Fibroblast of the conjunctiva (primary cell): ENCODE data around the gene DNAI1.

Experiments
- DNase-seq: peaks from one replicate; pipeline ENCODE4 v3.0.0-alpha.2; 2010; ENCODE audit warnings: low read depth

The DNAI1 gene

DNA sequence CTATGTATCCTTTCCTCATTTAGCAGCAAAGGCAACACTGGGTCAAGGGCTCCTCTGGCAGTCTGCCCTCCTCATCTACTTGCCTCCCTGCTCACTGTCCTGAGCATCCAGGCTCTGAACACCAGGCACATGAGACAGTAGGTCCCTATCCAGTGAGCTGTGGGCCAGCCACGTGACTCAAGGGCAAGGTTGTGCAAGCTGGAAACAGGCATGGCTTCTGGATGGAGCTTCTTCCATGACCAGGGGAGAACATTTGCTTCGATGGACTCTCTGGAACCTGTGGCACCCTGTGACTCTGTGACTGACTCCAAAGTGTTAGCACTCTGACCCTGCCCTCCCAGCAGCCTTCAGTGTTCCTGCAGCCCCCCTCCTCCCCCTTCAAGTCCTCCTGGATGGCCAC lies 33.0 kb downstream of the DNAI1 start:
- no peak for DNase-seq

DNA sequence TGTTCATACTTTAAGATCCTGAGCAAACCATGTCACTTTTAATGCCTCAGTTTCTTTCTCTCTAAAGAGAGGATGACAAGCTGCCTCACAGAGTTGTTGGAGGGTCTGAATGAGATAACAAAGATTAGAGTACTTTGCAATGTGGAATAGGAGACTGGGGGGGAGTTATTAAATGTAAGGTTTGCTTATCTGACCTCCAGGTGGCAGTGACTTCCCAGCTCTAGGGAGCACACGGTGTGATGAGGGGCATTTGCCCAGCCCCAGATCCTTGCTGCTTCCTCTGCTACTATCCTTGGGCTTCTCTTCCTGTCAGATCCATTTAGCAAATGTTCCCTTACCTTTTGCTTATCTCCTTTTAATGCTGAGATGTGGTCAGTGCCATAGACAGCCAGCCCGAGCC lies 33.4 kb downstream of the DNAI1 start:
- DNase-seq = no peak

GRCh38 chr9:34493972-34494535 lies 35.4 kb downstream of the DNAI1 start:
- DNase-seq = no peak

DNA sequence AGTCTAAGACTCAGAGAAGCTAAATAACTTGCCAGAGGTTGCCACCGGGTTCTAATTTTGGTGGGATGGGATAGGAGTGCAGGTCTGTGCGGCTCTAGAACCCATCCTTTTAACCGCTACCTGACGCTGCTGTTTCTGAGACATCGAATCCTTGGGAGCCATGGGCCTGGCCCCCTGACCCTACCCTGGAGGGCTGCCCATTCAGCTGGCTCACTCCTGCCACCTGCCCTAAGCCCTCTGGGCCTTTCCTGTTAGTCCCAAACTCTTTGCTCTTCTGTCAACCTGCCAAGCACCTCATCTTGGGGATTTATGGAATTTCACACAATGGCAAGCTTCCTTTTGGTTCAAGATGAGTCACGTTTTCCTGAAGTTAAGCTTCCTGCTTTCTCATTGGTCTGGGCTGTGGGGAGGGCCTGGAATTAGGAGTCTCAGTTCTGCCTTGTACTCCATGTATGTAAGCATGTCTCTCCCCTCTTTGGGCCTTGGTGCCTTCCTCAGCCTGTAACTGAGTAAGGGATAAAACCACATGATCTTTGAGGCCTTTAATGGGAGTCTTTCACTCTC lies 37.6 kb downstream of the DNAI1 start:
- DNase-seq = no peak

DNA sequence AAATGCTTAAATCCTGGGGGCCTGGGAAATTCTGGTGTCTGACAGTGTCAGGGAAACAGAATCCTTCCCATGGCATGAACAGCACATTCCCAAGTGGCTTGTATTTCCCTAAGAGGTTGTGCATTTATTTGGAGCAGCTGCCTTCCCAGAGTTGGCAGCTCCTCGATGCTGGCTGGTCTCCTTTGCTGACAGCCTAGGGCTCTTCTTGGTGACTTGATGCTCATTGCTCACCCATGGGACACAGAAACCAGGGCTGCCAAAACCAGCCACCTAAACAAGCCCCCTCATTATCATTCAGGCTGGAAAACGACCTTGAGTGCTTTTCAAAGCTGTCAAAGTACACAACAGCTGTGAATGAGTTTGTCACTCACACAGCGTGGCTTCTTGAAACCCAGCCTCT lies 39.9 kb downstream of the DNAI1 start:
- DNase-seq = no peak

GRCh38 chr9:34499076-34499475 lies 40.5 kb downstream of the DNAI1 start:
- DNase-seq = no peak

GRCh38 chr9:34500623-34501267 lies 42.1 kb downstream of the DNAI1 start:
- DNase-seq = peak; percentile 14

- no peak for DNase-seq
Measured at GRCh38 chr9:34501372-34501771, 42.8 kb downstream of the DNAI1 start.

DNA sequence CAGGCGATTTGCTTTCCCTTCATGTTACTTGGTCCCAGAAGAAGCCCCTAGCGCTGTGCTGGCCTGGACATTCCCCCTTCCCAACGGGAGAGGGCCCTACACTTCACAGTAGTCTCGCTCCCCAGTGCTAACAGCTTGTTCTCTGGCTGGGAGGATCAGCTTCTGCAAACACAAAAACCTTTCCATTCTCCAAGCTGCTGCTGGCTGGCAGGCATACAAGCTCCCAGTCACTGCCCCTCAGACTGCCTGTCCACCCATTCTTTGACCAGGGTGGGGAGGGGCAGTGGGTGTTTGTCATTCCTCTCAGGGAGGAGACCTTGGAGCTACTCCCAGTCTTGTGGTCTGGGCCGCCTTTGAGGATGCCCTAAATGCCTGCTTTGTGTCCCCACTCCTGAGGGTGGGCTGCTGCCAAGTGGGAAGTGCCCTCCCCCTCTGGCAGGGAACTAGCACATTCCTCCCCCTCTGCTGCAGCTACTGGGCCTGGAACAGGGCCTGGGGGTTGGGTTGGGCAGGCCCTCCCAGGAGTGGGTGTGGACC lies 43.4 kb downstream of the DNAI1 start:
- peak; percentile 52 for DNase-seq

DNA sequence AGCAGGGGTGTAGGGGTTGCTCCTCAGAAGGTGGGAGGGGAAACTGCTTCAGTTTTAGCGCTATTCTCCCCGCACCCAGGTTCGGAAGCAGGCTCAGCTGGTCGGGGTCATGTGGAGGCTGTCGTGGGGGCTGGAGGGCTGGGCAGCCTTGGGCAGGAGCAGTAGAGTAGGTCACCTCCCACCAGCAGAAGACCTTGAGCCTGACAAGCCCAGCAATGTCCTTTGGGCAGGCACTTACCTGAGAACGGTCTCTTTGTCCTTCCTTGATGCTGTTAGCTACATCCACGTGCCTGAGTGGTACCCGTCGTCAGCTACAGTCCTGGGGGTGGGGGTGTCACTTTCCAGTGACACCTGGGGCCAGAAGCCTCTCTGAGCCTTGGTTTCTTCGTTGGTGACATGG lies 43.9 kb downstream of the DNAI1 start:
- no peak for DNase-seq

DNA sequence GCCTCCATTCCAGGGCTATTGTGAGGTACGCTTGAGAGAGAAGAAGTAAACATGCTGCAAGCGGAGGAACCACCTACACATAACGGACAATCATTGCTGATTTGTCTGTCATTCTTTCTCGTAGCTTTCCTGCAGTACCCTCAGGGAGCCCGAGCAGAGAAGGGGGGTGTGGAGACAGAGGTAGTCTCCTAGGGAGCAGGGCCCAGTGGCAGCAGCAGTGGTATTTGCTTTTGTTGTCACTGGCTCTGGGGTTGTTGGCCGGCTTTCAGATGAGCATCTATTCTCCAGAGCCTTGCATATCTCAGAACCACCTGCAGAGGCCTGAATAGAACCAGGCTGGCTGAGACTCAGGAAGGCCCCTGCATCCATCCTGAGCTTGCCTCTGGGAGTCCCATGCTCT lies 44.3 kb downstream of the DNAI1 start:
- DNase-seq = no peak

- DNase-seq = no peak
Measured at GRCh38 chr9:34503406-34503805, 44.8 kb downstream of the DNAI1 start.

- DNase-seq = no peak
Measured at GRCh38 chr9:34505370-34506120, 46.9 kb downstream of the DNAI1 start.

DNA sequence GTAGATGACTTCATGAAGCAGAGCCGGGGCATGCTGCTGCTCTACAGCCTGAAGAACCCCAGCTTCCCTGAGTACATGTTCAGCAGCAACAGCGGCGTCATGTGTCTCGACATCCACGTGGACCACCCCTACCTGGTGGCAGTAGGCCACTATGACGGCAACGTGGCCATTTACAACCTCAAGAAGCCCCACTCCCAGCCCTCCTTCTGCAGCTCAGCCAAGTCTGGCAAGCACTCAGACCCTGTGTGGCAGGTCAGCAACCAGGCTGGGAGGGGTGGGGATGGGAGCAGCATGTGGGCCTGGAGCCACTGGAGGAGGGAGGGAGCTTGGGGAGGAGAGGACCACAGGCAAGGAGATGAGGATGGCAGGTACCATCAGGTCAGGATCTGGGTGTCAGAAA lies 48.0 kb downstream of the DNAI1 start:
- DNase-seq = no peak

GRCh38 chr9:34507556-34507955 lies 49.0 kb downstream of the DNAI1 start:
- DNase-seq = no peak

DNA sequence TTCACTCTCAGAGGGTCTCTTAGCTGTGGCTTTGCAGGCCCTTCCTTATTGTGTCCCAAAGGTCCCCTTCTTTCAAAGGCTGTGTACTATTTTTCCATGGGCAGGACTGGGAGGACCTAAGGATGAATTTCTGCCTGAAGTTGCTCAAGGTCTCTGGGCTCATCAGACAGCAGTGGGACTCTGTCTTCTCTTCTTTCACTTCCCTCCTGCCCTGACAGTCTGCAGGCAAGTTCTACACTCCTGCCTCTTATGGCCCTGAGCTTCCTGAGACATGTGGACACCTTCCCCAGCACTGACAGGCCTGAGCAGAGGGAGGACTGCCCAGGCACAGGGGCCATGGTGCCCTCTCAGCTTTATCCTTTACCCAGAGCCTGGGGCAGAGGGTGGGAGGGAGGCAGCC lies 49.4 kb downstream of the DNAI1 start:
- DNase-seq = no peak

DNA sequence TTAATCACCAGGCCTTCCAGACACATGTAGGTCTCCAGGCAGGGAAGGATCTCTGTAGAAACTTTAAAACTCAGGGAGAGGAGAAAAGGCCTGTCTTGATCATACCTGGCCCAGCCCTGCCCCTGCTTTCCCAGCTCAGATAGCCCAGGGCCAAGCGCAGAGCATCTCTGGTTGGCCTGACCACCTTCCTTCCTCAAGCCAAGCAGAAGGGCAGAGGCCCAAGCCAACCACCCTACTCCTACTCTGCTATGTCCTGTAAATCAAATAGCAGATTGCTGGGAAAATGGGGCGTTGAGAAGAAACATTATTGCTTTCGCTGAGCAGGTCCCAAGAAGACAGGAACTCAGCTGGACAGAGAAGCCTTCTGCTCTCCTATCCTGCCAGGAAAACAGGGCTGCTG lies 49.9 kb downstream of the DNAI1 start:
- DNase-seq = no peak

DNA sequence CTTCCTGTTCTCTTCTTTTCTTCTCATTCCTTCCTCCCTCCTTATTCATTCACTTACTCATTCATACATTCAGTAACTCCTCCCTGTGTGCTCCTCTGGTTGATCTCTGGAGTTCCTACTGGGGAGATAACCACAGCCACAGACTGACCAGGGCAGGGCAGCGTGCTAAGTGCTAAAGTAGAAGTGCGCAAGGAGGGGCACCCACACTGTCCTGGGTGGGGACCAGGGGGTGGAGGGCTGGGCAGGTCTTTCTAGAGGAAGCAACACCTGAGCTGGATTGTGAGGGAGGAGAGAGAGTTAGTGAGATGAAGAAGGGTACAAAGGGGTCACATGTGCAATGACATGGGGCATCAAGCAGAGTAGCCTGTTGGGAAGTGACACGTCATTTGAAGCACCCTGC lies 50.3 kb downstream of the DNAI1 start:
- DNase-seq = no peak

DNA sequence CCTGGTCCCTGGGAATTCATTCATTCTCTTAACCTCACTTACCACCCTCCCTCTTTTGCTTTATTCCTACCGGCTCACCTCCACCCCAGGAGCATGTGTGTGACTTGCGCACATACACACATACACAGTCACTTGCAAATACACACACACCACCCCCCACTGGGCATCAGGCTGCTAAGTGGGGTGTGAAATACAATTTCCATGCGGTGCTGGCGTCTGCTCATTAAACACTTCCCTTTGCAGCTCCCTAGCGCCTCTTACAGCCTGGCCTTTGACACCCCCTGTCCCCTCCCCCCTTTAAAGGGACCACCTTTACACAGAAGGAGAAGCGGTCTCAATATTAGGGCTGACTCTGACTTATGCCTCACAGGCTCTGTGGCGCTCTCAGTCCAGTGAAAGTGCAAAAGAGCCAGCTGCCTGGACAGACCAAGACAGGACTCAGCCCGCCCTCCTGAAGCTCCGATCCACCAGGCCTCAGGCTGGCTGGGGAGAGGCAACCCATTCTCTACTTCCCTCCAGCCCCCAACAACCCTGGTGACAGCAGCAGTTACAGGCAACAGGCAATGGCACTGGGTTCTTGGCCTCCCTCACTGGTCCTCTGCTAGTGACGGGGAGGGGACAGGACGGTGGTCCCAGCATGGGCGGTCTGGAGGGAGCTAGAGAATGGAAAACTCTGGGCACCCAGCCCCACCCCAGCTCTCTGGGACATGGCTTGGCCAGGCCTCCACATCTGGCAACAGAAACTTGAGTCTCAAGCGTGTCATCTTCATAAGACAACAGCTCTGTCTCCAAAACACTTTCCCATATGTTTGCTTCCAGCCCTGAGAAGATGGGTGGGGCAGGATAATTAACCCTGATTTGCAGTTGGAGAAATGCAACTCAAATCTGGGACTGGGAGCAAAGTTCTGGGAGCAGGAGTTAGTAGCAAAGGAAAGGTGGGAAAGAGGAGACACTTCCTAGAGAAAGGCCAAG lies 52.2 kb downstream of the DNAI1 start:
- no peak for DNase-seq

GRCh38 chr9:34512131-34513078 lies 53.8 kb downstream of the DNAI1 start:
- no peak for DNase-seq
